EH (cell line): Measurements from ENCODE around the gene SMIM21.

Experiments used
- DNase-seq: peaks from one replicate; pipeline ENCODE4 v3.0.0-alpha.2; 2015; ENCODE audit warnings: low read depth

SMIM21 gene

GRCh38 chr18:75377258-75377657 is 50.2 kb downstream of the SMIM21 start:
- DNase-seq: no peak

- DNase-seq: peak; percentile 13
These were observed 51.5 kb downstream of the SMIM21 start for GRCh38 chr18:75376004-75376403.

- DNase-seq: no peak
These were observed 52.2 kb downstream of the SMIM21 start for GRCh38 chr18:75375341-75375740.

- no peak for DNase-seq
These were observed 53.0 kb downstream of the SMIM21 start for GRCh38 chr18:75374466-75374865.

- no peak for DNase-seq
These were observed 58.3 kb downstream of the SMIM21 start for GRCh38 chr18:75369026-75369721.

GRCh38 chr18:75365837-75366236 is 61.7 kb downstream of the SMIM21 start:
- DNase-seq: no peak

- DNase-seq: no peak
These were observed 62.3 kb downstream of the SMIM21 start for GRCh38 chr18:75365254-75365629.

- no peak for DNase-seq
These were observed 62.8 kb downstream of the SMIM21 start for GRCh38 chr18:75364512-75365253.

GRCh38 chr18:75363446-75364225 is 63.9 kb downstream of the SMIM21 start:
- DNase-seq: no peak

- DNase-seq: no peak
These were observed 65.1 kb downstream of the SMIM21 start for GRCh38 chr18:75362435-75362834.

- DNase-seq: no peak
These were observed 66.6 kb downstream of the SMIM21 start for GRCh38 chr18:75360941-75361340.

GRCh38 chr18:75360215-75360614 is 67.3 kb downstream of the SMIM21 start:
- DNase-seq: peak; percentile 3
